ENCODE measurements around the gene FCN3. TPM values are rescaled to one million over a fixed set of nuclear protein-coding genes. Genes with fewer than 3 reads are reported as not detected.

The FCN3 gene
- 10 to 100 TPM; 13.2 to 35.7 (median 19.3) TPM for total RNA-seq

- no peaks in the 10 kb centered on the region for H3K36me3 ChIP-seq
- no peaks in the 10 kb centered on the region for H3K27me3 ChIP-seq
- no peaks in the 10 kb centered on the region for H3K9me3 ChIP-seq
- TF ChIP-seq POLR2A (IDR thresholded peaks at IDR 0.05): no peak
- TF ChIP-seq CTCF (IDR thresholded peaks at IDR 0.05 in 4 of 5, conservative IDR thresholded peaks at IDR 0.05 in 1 of 5): no peak
- in situ Hi-C loops (cut with MboI; ENCODE audit: low sequenced_read_pairs in 4 of 4) (no loop called here), intact Hi-C loops (cut with DNase I; ENCODE audit: low total_unique reads) (no loop called here)
- peaks cover 0 to 5% of the 10 kb centered on the region in 2 donors for H3K4me1 ChIP-seq
- no peak for DNase-seq
- no peak within 1 kb of the TSS for H3K4me3 ChIP-seq
- peak within 1 kb of the TSS in 3 of 4 donors; percentile 36 to 61 (median 40) for H3K27ac ChIP-seq
- no peak for ATAC-seq
Measured at GRCh38 chr1:27374362-27375086, at the start of gene FCN3. TSS of gene FCN3 (minus strand) at chr1:27374824. CDS start at chr1:27374818, 6 bp downstream.

GRCh38 chr1:27423709-27424108 lies 49.1 kb upstream of the FCN3 start:
- TF ChIP-seq CTCF (IDR thresholded peaks at IDR 0.05 in 4 of 5, conservative IDR thresholded peaks at IDR 0.05 in 1 of 5) (no peak), POLR2A (IDR thresholded peaks at IDR 0.05) (no peak)
- Histone ChIP-seq H3K4me3 (no peak overlapping the region), H3K36me3 (peaks cover 0 to 5% of the 10 kb centered on the region in 2 donors), H3K9me3 (no peaks in the 10 kb centered on the region), H3K27ac (peak overlapping the region in 1 of 4 donors; percentile 35), H3K27me3 (no peaks in the 10 kb centered on the region), H3K4me1 (peaks cover 38 to 47% of the 10 kb centered on the region in 2 donors)
- in situ Hi-C loops (cut with MboI; ENCODE audit: low sequenced_read_pairs in 4 of 4): loop anchor here in 3 of 4 donors (10.0 to 25.0 kb wide), 2 partner anchors 51 to 89 kb away; no protein-coding TSS in a partner anchor
- intact Hi-C loops (cut with DNase I; ENCODE audit: low total_unique reads): no loop called here
- ATAC-seq (no peak), DNase-seq (no peak)

- TF ChIP-seq CTCF (IDR thresholded peaks at IDR 0.05 in 4 of 5, conservative IDR thresholded peaks at IDR 0.05 in 1 of 5) (no peak), POLR2A (IDR thresholded peaks at IDR 0.05) (no peak)
- Histone ChIP-seq H3K27me3 (no peaks in the 10 kb centered on the region), H3K9me3 (no peaks in the 10 kb centered on the region), H3K4me3 (no peak overlapping the region), H3K4me1 (peaks cover 36 to 43% of the 10 kb centered on the region in 2 donors), H3K36me3 (peaks cover 0 to 39% of the 10 kb centered on the region in 2 donors), H3K27ac (peak overlapping the region; percentile 77 to 86 (median 81))
- DNase-seq (peak; percentile 80 to 90), ATAC-seq (peak; percentile 97 to 98)
- in situ Hi-C loops (cut with MboI; ENCODE audit: low sequenced_read_pairs in 4 of 4) (loop anchor here in 2 of 4 donors (25.0 kb wide), 1 partner anchor 94 kb away; no protein-coding TSS in a partner anchor), intact Hi-C loops (cut with DNase I; ENCODE audit: low total_unique reads) (loop anchor here (2.0 to 5.0 kb wide), 2 partner anchors 72 to 189 kb away; partner anchors contain the start of gene WASF2)
Measured at GRCh38 chr1:27418326-27419185, 43.9 kb upstream of the FCN3 start.

DNA sequence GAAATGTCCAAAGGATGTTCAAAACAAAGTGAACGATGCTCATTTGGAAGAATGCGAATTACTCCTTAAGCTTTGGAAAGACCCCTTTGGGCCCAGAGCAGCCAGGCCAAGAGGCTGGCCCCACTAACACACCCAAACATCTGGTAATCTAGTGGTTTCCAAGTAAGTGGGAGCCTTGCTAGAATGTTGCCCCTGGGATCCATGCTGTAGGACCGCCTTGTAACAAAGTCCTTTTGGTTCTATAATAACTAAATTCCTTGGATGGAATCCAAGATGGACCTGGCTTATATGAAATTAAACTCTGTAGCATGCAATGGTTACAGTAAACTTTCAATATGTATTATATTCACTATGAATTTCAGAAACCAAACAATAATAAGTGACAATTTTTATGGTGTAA lies 43.1 kb upstream of the FCN3 start:
- Histone ChIP-seq H3K27me3 (no peaks in the 10 kb centered on the region), H3K27ac (peak overlapping the region; percentile 77 to 86 (median 81)), H3K4me1 (peaks cover 35 to 49% of the 10 kb centered on the region in 2 donors), H3K36me3 (peaks cover 0 to 48% of the 10 kb centered on the region in 2 donors), H3K9me3 (no peaks in the 10 kb centered on the region), H3K4me3 (no peak overlapping the region)
- intact Hi-C loops (cut with DNase I; ENCODE audit: low total_unique reads) (loop anchor here (2.0 to 5.0 kb wide), 2 partner anchors 73 to 190 kb away; partner anchors contain the start of gene WASF2), in situ Hi-C loops (cut with MboI; ENCODE audit: low sequenced_read_pairs in 4 of 4) (loop anchor here in 2 of 4 donors (25.0 kb wide), 1 partner anchor 95 kb away; no protein-coding TSS in a partner anchor)
- DNase-seq (no peak), ATAC-seq (no peak)
- TF ChIP-seq CTCF (IDR thresholded peaks at IDR 0.05 in 4 of 5, conservative IDR thresholded peaks at IDR 0.05 in 1 of 5) (no peak), POLR2A (IDR thresholded peaks at IDR 0.05) (no peak)

Data from gastrocnemius medialis (tissue), 4 donors.